8988T (cell line): ENCODE results near the gene KCNT1.
A peak's percentile ranks its signal among the peaks of the same experiment; 100 is the strongest.

Source experiments
- DNase-seq: peaks from one replicate; pipeline ENCODE4 v3.0.0; 2011

The KCNT1 gene

GRCh38 chr9:135769489-135770202 is 67.7 kb downstream of the KCNT1 start:
- no peak for DNase-seq

- DNase-seq = no peak
Measured at GRCh38 chr9:135770203-135770535, 68.2 kb downstream of the KCNT1 start.

- no peak for DNase-seq
Measured at GRCh38 chr9:135770771-135771170, 68.8 kb downstream of the KCNT1 start.

- DNase-seq = no peak
Measured at GRCh38 chr9:135771401-135772051, 69.5 kb downstream of the KCNT1 start.

- peak; percentile 83 for DNase-seq
Measured at GRCh38 chr9:135772056-135772646, 70.2 kb downstream of the KCNT1 start.

GRCh38 chr9:135772702-135773493 is 70.9 kb downstream of the KCNT1 start:
- DNase-seq = no peak

- no peak for DNase-seq
Measured at GRCh38 chr9:135773530-135774238, 71.7 kb downstream of the KCNT1 start.

- DNase-seq = no peak
Measured at GRCh38 chr9:135774239-135774747, 72.3 kb downstream of the KCNT1 start.

GRCh38 chr9:135774794-135775525 is 73.0 kb downstream of the KCNT1 start:
- no peak for DNase-seq

GRCh38 chr9:135775911-135776310 is 73.9 kb downstream of the KCNT1 start:
- DNase-seq = no peak

- no peak for DNase-seq
Measured at GRCh38 chr9:135776893-135777622, 75.1 kb downstream of the KCNT1 start.

- DNase-seq = no peak
Measured at GRCh38 chr9:135777623-135778177, 75.7 kb downstream of the KCNT1 start.

GRCh38 chr9:135778421-135778820 is 76.4 kb downstream of the KCNT1 start:
- DNase-seq = no peak

- DNase-seq = no peak
Measured at GRCh38 chr9:135779571-135779970, 77.6 kb downstream of the KCNT1 start.

- no peak for DNase-seq
Measured at GRCh38 chr9:135780086-135780485, 78.1 kb downstream of the KCNT1 start.

GRCh38 chr9:135780626-135781025 is 78.6 kb downstream of the KCNT1 start:
- no peak for DNase-seq

- DNase-seq = no peak
Measured at GRCh38 chr9:135782946-135783345, 81.0 kb downstream of the KCNT1 start.

GRCh38 chr9:135783540-135784245 is 81.7 kb downstream of the KCNT1 start:
- peak; percentile 92 for DNase-seq

GRCh38 chr9:135785013-135785575 is 83.1 kb downstream of the KCNT1 start:
- DNase-seq = no peak

- DNase-seq = no peak
Measured at GRCh38 chr9:135786146-135786690, 84.2 kb downstream of the KCNT1 start.
